ENCODE results near the gene RPTOR. TPM values are rescaled to one million over a fixed set of nuclear protein-coding genes. Genes with fewer than 3 reads are reported as not detected.
A peak's percentile ranks its signal among the peaks of the same experiment; 100 is the strongest.

RPTOR gene
- polyA plus RNA-seq, 1 donor from 2014 or later, result 8.0 TPM

GRCh38 chr17:80716986-80717719, 172.5 kb downstream of the RPTOR start:
- H3K79me2 ChIP-seq (replicated peaks; ENCODE audit: insufficient read depth, low read length), result no peaks in the 10 kb centered on the region
- H3K4me3 ChIP-seq (ENCODE audit: low read length), result peak overlapping the region; percentile 36

GRCh38 chr17:80717720-80718083, 173.1 kb downstream of the RPTOR start:
- Histone ChIP-seq H3K9ac (ENCODE audit: low read length) (peak overlapping the region; percentile 8), H4K20me1 (ENCODE audit: insufficient read depth) (no peaks in the 10 kb centered on the region), H3K27me3 (ENCODE audit: insufficient read depth, low read depth, low read length) (no peaks in the 10 kb centered on the region), H3K4me3 (ENCODE audit: low read length) (peak overlapping the region; percentile 36), H3K27ac (ENCODE audit: low read length) (peak overlapping the region; percentile 21), H3F3A (ENCODE audit: insufficient read depth, low read length, poor library complexity, severe bottlenecking) (no peaks in the 10 kb centered on the region), H3K79me2 (replicated peaks; ENCODE audit: insufficient read depth, low read length) (no peaks in the 10 kb centered on the region), H3K4me2 (ENCODE audit: low read length) (no peak overlapping the region), H3K36me3 (ENCODE audit: insufficient read depth, low read length) (no peaks in the 10 kb centered on the region), H3K9me3 (ENCODE audit: low read length) (no peaks in the 10 kb centered on the region), H3K9me2 (ENCODE audit: insufficient read depth, low read length) (no peaks in the 10 kb centered on the region), H2AFZ (ENCODE audit: low read depth, low read length) (no peak overlapping the region)
- no peak for TF ChIP-seq EZH2 (IDR thresholded peaks at IDR 0.05; ENCODE audit: borderline replicate concordance, insufficient read depth, low read length, poor library complexity, severe bottlenecking)
- TF ChIP-seq TAF1 (IDR thresholded peaks at IDR 0.05; ENCODE audit: low read depth), result no peak
- no peak for TF ChIP-seq POLR2AphosphoS5 (IDR thresholded peaks at IDR 0.05)
- TF ChIP-seq RAD21 (conservative IDR thresholded peaks at IDR 0.05), result no peak
- TF ChIP-seq CTCF (IDR thresholded peaks at IDR 0.05; ENCODE audit: poor library complexity, severe bottlenecking), result no peak
- no peak for TF ChIP-seq SMC3 (conservative IDR thresholded peaks at IDR 0.05; ENCODE audit: poor library complexity)

More at GRCh38 chr17:80716986-80717719, 172.5 kb downstream of the RPTOR start:
- Histone ChIP-seq H3K27ac (ENCODE audit: low read length) (peak overlapping the region; percentile 21), H3K9me2 (ENCODE audit: insufficient read depth, low read length) (no peaks in the 10 kb centered on the region), H3K9ac (ENCODE audit: low read length) (no peak overlapping the region), H4K20me1 (ENCODE audit: insufficient read depth) (no peaks in the 10 kb centered on the region), H3K9me3 (ENCODE audit: low read length) (no peaks in the 10 kb centered on the region), H3K36me3 (ENCODE audit: insufficient read depth, low read length) (no peaks in the 10 kb centered on the region), H2AFZ (ENCODE audit: low read depth, low read length) (no peak overlapping the region), H3K27me3 (ENCODE audit: insufficient read depth, low read depth, low read length) (no peaks in the 10 kb centered on the region), H3F3A (ENCODE audit: insufficient read depth, low read length, poor library complexity, severe bottlenecking) (no peaks in the 10 kb centered on the region), H3K4me2 (ENCODE audit: low read length) (no peak overlapping the region)
- TF ChIP-seq EP300 (conservative IDR thresholded peaks at IDR 0.05; ENCODE audit: poor library complexity, severe bottlenecking) (no peak), MXI1 (conservative IDR thresholded peaks at IDR 0.05; ENCODE audit: poor library complexity, severe bottlenecking) (no peak), SMC3 (conservative IDR thresholded peaks at IDR 0.05; ENCODE audit: poor library complexity) (no peak), CTCF (IDR thresholded peaks at IDR 0.05; ENCODE audit: poor library complexity, severe bottlenecking) (no peak), RAD21 (conservative IDR thresholded peaks at IDR 0.05) (no peak), REST (IDR thresholded peaks at IDR 0.05; ENCODE audit: borderline replicate concordance) (no peak), EZH2 (IDR thresholded peaks at IDR 0.05; ENCODE audit: borderline replicate concordance, insufficient read depth, low read length, poor library complexity, severe bottlenecking) (no peak), POLR2AphosphoS5 (IDR thresholded peaks at IDR 0.05) (no peak)
